CD4-positive, CD25-positive, alpha-beta regulatory T cell (primary cell): ENCODE measurements around the gene NEK10. TPM values are rescaled to one million over a fixed set of nuclear protein-coding genes. Genes with fewer than 3 reads are reported as not detected.
A peak's percentile ranks its signal among the peaks of the same experiment; 100 is the strongest.

Experiments used
- ATAC-seq, 2 donors: fragments of 150-1000 bp; cut with Tn5 transposase; one replicate each; pipeline ENCODE4 v1.10.0; 2021; ENCODE audit warnings: low read depth in 2 of 2, moderate number of reproducible peaks in 2 of 2, moderate library complexity in 1 of 2
- DNase-seq, 3 donors: peaks; one replicate each; pipeline versions ENCODE4 v3.0.0 to v3.0.0-alpha.2; 2012 to 2022; ENCODE audit warnings: mixed read lengths in 1 of 3
- H3K27ac ChIP-seq: one replicate; pipeline ENCODE4 v1.7.0; 2013; ENCODE audit warnings: mild to moderate bottlenecking, low read length; ENCODE audit not compliant: insufficient read depth, poor library complexity, severe bottlenecking
- H3K27me3 ChIP-seq: one replicate; pipeline ENCODE4 v1.7.0; 2013; ENCODE audit warnings: low read length; ENCODE audit not compliant: control insufficient read depth, insufficient read depth
- H3K36me3 ChIP-seq: one replicate; pipeline ENCODE4 v1.7.0; 2013; ENCODE audit warnings: mild to moderate bottlenecking, low read length, moderate library complexity; ENCODE audit not compliant: control insufficient read depth, insufficient read depth
- H3K4me1 ChIP-seq: 2 replicates; pipeline ENCODE4 v1.7.0; 2013; ENCODE audit warnings: mild to moderate bottlenecking, low read length; ENCODE audit not compliant: insufficient read depth, control insufficient read depth, poor library complexity, severe bottlenecking
- H3K4me3 ChIP-seq: one replicate; pipeline ENCODE4 v1.7.0; 2013; ENCODE audit warnings: low read depth, mild to moderate bottlenecking, low read length, moderate library complexity
- H3K9me3 ChIP-seq, 2 experiments: 1 replicate in 1 of 2; 2 replicates in 1 of 2; pipeline ENCODE4 v1.7.0; 2013; ENCODE audit warnings: low read length in 2 of 2, mild to moderate bottlenecking in 1 of 2, moderate library complexity in 1 of 2; ENCODE audit not compliant: control insufficient read depth in 2 of 2
- H3K27ac Mint-ChIP-seq, 3 donors: one replicate each; pipeline ENCODE4 v1.8.0; 2020 to 2022; ENCODE audit warnings: mild to moderate bottlenecking in 3 of 3, mixed read lengths in 3 of 3, moderate library complexity in 2 of 3
- H3K27me3 Mint-ChIP-seq: one replicate; pipeline ENCODE4 v1.8.0; 2022; ENCODE audit warnings: mild to moderate bottlenecking, mixed read lengths
- H3K36me3 Mint-ChIP-seq: one replicate; pipeline ENCODE4 v1.8.0; 2020; ENCODE audit warnings: mixed read lengths
- H3K4me1 Mint-ChIP-seq, 4 donors: one replicate each; pipeline ENCODE4 v1.8.0; 2020 to 2022; ENCODE audit warnings: mixed read lengths in 4 of 4, mild to moderate bottlenecking in 1 of 4
- H3K4me3 Mint-ChIP-seq, 4 donors: one replicate each; pipeline ENCODE4 v1.8.0; 2020 to 2022; ENCODE audit warnings: mild to moderate bottlenecking in 4 of 4, mixed read lengths in 4 of 4, moderate library complexity in 3 of 4
- H3K9me3 Mint-ChIP-seq, 7 donors: one replicate each; pipeline ENCODE4 v1.8.0; 2020 to 2022; ENCODE audit warnings: mixed read lengths in 7 of 7, mild to moderate bottlenecking in 3 of 7, moderate library complexity in 2 of 7
- polyA plus RNA-seq, 4 donors: library from polyadenylated mRNA; unstranded; fragments of 300-500 nt; fragmentation: Illumina TruSeq; gene quantifications; one replicate each; pipeline ENCODE4 v1.2.3, GENCODE V29; 2021
- total RNA-seq: library from RNA; stranded (reverse); gene quantifications from one replicate; pipeline ENCODE4 v1.2.3, GENCODE V29; 2022

Gene NEK10
- total and polyA plus RNA-seq, 5 donors from 2014 or later = 0.54 to 3.9 TPM; not detected in 3

DNA sequence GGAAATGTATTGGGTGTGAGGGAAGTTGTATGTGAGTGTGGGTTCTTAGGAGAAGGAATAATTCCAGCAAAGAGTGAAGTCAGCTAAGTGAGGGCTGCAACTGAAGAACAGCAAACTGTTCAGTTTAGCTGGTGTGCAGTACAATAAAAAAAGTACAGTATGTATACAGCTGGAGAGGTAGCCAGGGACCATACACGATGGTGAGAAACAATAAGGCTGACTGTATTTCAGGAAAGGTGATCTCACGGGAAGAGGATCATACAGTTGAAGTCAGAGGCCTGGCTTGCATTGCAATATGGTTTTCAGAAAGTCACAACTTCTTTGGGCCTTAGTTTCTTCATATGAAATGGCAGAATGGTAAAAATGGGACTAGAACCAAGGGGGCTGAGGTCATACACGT is 222.4 kb downstream of the NEK10 start:
- Mint-ChIP-seq H3K27ac (no peak overlapping the region), H3K36me3 (no peaks in the 10 kb centered on the region)
- no peak for ATAC-seq

GRCh38 chr3:27145719-27146118 is 223.5 kb downstream of the NEK10 start:
- Mint-ChIP-seq H3K27me3 (no peaks in the 10 kb centered on the region), H3K27ac (no peak overlapping the region), H3K4me1 (peaks cover 0 to 4% (median 0%) of the 10 kb centered on the region in 4 donors), H3K4me3 (no peak overlapping the region), H3K36me3 (no peaks in the 10 kb centered on the region), H3K9me3 (peaks cover 0 to 5% (median 0%) of the 10 kb centered on the region in 7 donors)
- Histone ChIP-seq H3K4me1 (no peaks in the 10 kb centered on the region), H3K36me3 (no peaks in the 10 kb centered on the region), H3K27ac (no peak overlapping the region), H3K27me3 (no peaks in the 10 kb centered on the region), H3K4me3 (no peak overlapping the region), H3K9me3 (peaks cover 0 to 3% of the 10 kb centered on the region in 2 experiments)
- no peak for ATAC-seq
- no peak for DNase-seq

More for the DNA sequence above, 222.4 kb downstream of the NEK10 start:
- Mint-ChIP-seq H3K4me3 (no peak overlapping the region), H3K27me3 (no peaks in the 10 kb centered on the region), H3K9me3 (peaks cover 0 to 5% (median 0%) of the 10 kb centered on the region in 7 donors), H3K4me1 (peaks cover 0 to 4% (median 0%) of the 10 kb centered on the region in 4 donors)
- no peaks in the 10 kb centered on the region for H3K4me1 ChIP-seq
- peaks cover 0 to under 1% of the 10 kb centered on the region in 2 experiments for H3K9me3 ChIP-seq
- H3K36me3 ChIP-seq = no peaks in the 10 kb centered on the region
- H3K27ac ChIP-seq = no peak overlapping the region
- H3K4me3 ChIP-seq = no peak overlapping the region
- no peaks in the 10 kb centered on the region for H3K27me3 ChIP-seq
- no peak for DNase-seq

DNA sequence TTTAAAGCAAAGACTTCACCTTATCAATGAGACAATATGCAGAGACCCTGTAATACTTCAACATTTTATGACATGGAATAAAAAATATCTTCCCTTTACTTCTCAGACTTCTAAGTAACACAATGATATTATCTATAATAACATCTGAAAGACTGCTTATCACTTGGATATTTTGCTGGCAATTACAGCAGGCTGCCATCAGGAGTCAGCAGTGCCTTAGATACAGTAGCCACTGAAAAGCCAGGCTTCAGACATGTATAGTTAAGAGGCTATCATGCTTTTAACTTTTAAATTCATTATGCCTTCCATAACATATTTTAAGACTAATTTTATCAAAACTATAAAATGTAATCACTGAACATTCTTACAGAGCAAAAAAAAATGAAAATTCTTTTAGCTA is 227.5 kb downstream of the NEK10 start:
- Mint-ChIP-seq H3K27me3 (peaks cover 4% of the 10 kb centered on the region), H3K36me3 (no peaks in the 10 kb centered on the region), H3K4me1 (peaks cover 0 to 4% (median 0%) of the 10 kb centered on the region in 4 donors), H3K27ac (no peak overlapping the region), H3K4me3 (no peak overlapping the region), H3K9me3 (peaks cover 0 to 5% (median 0%) of the 10 kb centered on the region in 7 donors)
- no peaks in the 10 kb centered on the region for H3K27me3 ChIP-seq
- no peaks in the 10 kb centered on the region for H3K4me1 ChIP-seq
- H3K4me3 ChIP-seq = no peak overlapping the region
- DNase-seq = peak in 1 of 3 donors; percentile 2
- ATAC-seq = no peak
- peaks cover 0 to 3% of the 10 kb centered on the region in 2 experiments for H3K9me3 ChIP-seq
- H3K36me3 ChIP-seq = no peaks in the 10 kb centered on the region
- H3K27ac ChIP-seq = no peak overlapping the region

DNA sequence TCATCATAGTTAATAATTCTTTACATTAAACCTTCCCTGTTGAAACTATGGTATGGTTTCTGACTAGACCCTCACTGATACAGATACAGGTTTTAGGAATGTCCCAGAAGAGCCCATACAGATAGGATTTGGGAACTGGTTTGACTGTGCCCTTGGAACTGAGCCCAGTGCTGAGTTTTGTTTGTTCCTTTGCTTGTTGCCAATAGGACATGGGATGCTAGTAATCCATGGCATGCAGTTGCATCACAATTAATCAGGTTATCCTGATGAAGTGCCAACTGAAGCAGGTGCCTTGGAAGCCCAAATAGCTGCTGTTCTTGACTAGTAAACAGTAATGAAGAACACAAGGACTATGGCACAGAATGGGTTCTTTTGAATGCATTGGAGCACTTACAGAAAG is 230.6 kb downstream of the NEK10 start:
- DNase-seq = no peak
- no peaks in the 10 kb centered on the region for H3K36me3 Mint-ChIP-seq
- H3K27ac Mint-ChIP-seq = no peak overlapping the region
- no peaks in the 10 kb centered on the region for H3K27me3 ChIP-seq
- H3K9me3 ChIP-seq = peaks cover 0 to 3% of the 10 kb centered on the region in 2 experiments
- no peak overlapping the region for H3K4me3 ChIP-seq
- H3K27me3 Mint-ChIP-seq = peaks cover 12% of the 10 kb centered on the region
- H3K4me3 Mint-ChIP-seq = no peak overlapping the region
- peaks cover 0 to 2% (median 0%) of the 10 kb centered on the region in 4 donors for H3K4me1 Mint-ChIP-seq
- no peaks in the 10 kb centered on the region for H3K36me3 ChIP-seq
- H3K27ac ChIP-seq = no peak overlapping the region
- peaks cover 0 to 5% (median 0%) of the 10 kb centered on the region in 7 donors for H3K9me3 Mint-ChIP-seq
- no peak for ATAC-seq
- H3K4me1 ChIP-seq = no peaks in the 10 kb centered on the region

DNA sequence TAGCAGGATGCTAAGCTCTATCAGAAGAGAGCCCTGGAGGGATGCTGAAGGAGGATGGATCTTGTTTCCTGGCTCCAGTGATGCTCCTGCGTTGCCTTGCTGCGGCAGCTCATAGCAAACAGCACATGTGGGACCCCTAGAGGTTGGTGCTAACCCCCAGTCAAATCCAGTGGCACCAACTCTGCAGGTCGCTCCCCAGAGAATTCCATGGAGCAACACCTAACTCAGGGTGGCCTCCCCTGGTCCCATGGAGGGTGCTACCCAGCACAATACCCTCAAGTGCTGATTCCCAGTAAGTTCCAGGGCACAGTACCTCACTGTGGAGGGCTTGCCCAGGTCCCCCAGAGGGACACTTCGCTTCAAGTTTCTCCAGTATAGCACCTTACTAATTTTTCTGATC is 231.2 kb downstream of the NEK10 start:
- H3K4me1 Mint-ChIP-seq = peaks cover 0 to 2% (median 0%) of the 10 kb centered on the region in 4 donors
- ATAC-seq (no peak), DNase-seq (no peak)
- peaks cover 14% of the 10 kb centered on the region for H3K27me3 Mint-ChIP-seq
- Histone ChIP-seq H3K27ac (no peak overlapping the region), H3K27me3 (no peaks in the 10 kb centered on the region), H3K9me3 (peaks cover 0 to 3% of the 10 kb centered on the region in 2 experiments), H3K4me3 (no peak overlapping the region), H3K36me3 (no peaks in the 10 kb centered on the region), H3K4me1 (no peaks in the 10 kb centered on the region)
- H3K27ac Mint-ChIP-seq = no peak overlapping the region
- H3K4me3 Mint-ChIP-seq = no peak overlapping the region
- H3K9me3 Mint-ChIP-seq = peaks cover 0 to 5% (median 0%) of the 10 kb centered on the region in 7 donors
- no peaks in the 10 kb centered on the region for H3K36me3 Mint-ChIP-seq

- H3K27ac Mint-ChIP-seq = no peak overlapping the region
- no peaks in the 10 kb centered on the region for H3K27me3 ChIP-seq
- no peak overlapping the region for H3K4me3 ChIP-seq
- H3K9me3 ChIP-seq = no peaks in the 10 kb centered on the region
- ATAC-seq (peak; percentile 59 to 69), DNase-seq (peak; percentile 44 to 67 (median 54))
- no peak overlapping the region for H3K27ac ChIP-seq
- H3K36me3 ChIP-seq = no peaks in the 10 kb centered on the region
- H3K4me1 Mint-ChIP-seq = peaks cover 0 to 2% (median 0%) of the 10 kb centered on the region in 4 donors
- H3K9me3 Mint-ChIP-seq = no peaks in the 10 kb centered on the region
- H3K36me3 Mint-ChIP-seq = no peaks in the 10 kb centered on the region
- no peak overlapping the region for H3K4me3 Mint-ChIP-seq
- no peaks in the 10 kb centered on the region for H3K4me1 ChIP-seq
- H3K27me3 Mint-ChIP-seq = peaks cover 16% of the 10 kb centered on the region
These were observed 234.9 kb downstream of the NEK10 start for GRCh38 chr3:27134171-27134796.

DNA sequence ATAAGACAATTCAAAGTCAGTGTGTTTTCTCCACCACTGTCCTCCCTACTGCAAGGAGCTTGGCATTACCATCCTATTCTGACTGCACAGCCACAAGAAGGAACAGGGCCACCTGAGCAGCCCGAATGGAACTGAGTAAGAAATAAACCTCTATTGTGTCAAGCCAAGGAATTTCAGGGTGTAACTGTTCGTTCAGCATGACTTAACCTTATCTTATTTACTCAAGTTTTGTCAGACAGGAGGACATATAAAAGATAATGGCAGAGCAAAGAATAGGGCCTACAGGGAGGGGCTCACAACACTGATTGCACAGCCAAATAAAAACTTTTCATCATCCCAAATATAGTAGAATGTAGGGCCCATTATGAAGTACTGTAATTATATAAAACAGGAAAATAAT is 236.1 kb downstream of the NEK10 start:
- Histone ChIP-seq H3K4me3 (no peak overlapping the region), H3K27ac (no peak overlapping the region), H3K27me3 (no peaks in the 10 kb centered on the region), H3K4me1 (no peaks in the 10 kb centered on the region), H3K36me3 (no peaks in the 10 kb centered on the region), H3K9me3 (no peaks in the 10 kb centered on the region)
- Mint-ChIP-seq H3K36me3 (no peaks in the 10 kb centered on the region), H3K4me1 (peaks cover 0 to 2% (median 0%) of the 10 kb centered on the region in 4 donors), H3K9me3 (no peaks in the 10 kb centered on the region), H3K4me3 (no peak overlapping the region), H3K27me3 (peaks cover 16% of the 10 kb centered on the region), H3K27ac (no peak overlapping the region)
- ATAC-seq (no peak), DNase-seq (no peak)

DNA sequence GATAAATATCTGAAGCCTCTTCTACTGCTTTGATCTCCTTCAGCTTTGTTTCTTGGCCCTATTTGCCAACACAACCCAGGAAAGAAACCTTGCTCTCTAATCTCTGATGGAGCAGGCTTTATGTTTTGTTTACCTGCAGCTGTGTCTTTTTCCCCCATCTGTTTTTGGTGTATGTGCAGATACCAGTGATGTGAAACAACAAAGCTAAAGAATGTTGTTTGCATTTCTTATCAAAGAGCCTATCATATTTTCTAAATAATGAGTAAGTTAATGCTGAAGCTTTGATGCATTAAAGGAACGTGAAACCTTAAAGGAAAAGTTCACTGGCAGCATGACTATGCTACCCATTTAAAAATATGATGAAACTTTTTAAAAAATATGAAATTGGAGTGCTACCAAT is 238.4 kb downstream of the NEK10 start:
- H3K9me3 Mint-ChIP-seq = peaks cover 0 to 1% (median 0%) of the 10 kb centered on the region in 7 donors
- H3K27me3 ChIP-seq = no peaks in the 10 kb centered on the region
- peaks cover 13% of the 10 kb centered on the region for H3K27me3 Mint-ChIP-seq
- no peak overlapping the region for H3K27ac ChIP-seq
- H3K27ac Mint-ChIP-seq = no peak overlapping the region
- H3K36me3 Mint-ChIP-seq = no peaks in the 10 kb centered on the region
- H3K9me3 ChIP-seq = no peaks in the 10 kb centered on the region
- peaks cover 0 to 2% (median 0%) of the 10 kb centered on the region in 4 donors for H3K4me1 Mint-ChIP-seq
- no peaks in the 10 kb centered on the region for H3K36me3 ChIP-seq
- DNase-seq = no peak
- no peak overlapping the region for H3K4me3 ChIP-seq
- H3K4me3 Mint-ChIP-seq = no peak overlapping the region
- no peak for ATAC-seq
- H3K4me1 ChIP-seq = no peaks in the 10 kb centered on the region
